HG03520 (cell line): ENCODE data around the gene APOE.
"Not testable (repeated sequence)": the region's sequence is repeated elsewhere in the genome, so short reads cannot be mapped to it uniquely, and the experiment has no call there.

Experiments
- ATAC-seq: cut with Tn5 transposase; IDR thresholded peaks from one replicate; pipeline ENCODE4 v1.9.1; 2021; ENCODE audit warnings: mild to moderate bottlenecking, moderate library complexity; ENCODE audit not compliant: unreplicated experiment

The APOE gene

DNA sequence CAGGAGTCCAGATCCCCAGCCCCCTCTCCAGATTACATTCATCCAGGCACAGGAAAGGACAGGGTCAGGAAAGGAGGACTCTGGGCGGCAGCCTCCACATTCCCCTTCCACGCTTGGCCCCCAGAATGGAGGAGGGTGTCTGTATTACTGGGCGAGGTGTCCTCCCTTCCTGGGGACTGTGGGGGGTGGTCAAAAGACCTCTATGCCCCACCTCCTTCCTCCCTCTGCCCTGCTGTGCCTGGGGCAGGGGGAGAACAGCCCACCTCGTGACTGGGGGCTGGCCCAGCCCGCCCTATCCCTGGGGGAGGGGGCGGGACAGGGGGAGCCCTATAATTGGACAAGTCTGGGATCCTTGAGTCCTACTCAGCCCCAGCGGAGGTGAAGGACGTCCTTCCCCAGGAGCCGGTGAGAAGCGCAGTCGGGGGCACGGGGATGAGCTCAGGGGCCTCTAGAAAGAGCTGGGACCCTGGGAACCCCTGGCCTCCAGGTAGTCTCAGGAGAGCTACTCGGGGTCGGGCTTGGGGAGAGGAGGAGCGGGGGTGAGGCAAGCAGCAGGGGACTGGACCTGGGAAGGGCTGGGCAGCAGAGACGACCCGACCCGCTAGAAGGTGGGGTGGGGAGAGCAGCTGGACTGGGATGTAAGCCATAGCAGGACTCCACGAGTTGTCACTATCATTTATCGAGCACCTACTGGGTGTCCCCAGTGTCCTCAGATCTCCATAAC lies at the start of gene APOE:
APOE (plus strand) TSS at position 360 of the 724 bp plus-strand sequence. CDS start 829 bp downstream, outside the sequence.
- no peak for ATAC-seq

- no peak for ATAC-seq
These were observed 49.0 kb upstream of the APOE start for GRCh38 chr19:44856421-44857083.

GRCh38 chr19:44857837-44858236 lies 47.8 kb upstream of the APOE start:
- ATAC-seq: no peak

- ATAC-seq: not testable (repeated sequence)
These were observed 44.0 kb upstream of the APOE start for GRCh38 chr19:44861576-44861975.

DNA sequence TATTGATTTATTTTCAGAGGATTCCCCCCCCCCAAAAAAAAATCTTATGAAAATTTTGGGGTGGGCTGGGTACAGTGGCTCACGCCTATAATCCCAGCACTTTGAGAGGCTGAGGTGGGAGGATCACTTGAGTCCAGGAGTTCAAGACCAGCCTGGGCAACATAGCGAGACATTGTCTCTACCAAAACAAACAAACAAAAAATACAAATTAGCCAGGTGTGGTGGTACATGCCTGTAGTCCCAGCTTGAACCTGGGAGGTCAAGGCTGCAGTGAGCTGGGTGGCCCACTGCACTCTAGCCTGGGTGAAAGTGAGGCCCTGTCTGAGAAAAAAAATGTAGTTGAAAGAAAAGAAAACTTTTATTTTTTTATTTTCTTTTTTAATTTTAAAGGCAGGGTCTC lies 41.6 kb upstream of the APOE start:
- ATAC-seq: no peak

DNA sequence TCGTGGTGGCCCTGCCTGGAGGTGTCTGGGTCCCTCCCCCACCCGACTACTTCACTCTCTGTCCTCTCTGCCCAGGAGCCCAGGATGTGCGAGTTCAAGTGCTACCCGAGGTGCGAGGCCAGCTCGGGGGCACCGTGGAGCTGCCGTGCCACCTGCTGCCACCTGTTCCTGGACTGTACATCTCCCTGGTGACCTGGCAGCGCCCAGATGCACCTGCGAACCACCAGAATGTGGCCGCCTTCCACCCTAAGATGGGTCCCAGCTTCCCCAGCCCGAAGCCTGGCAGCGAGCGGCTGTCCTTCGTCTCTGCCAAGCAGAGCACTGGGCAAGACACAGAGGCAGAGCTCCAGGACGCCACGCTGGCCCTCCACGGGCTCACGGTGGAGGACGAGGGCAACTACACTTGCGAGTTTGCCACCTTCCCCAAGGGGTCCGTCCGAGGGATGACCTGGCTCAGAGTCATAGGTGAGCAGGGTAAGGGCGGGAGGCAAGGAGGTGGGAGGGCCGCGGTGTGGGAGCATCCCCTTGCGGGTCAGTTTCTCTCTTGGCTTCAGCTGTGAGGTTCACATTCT lies 40.3 kb upstream of the APOE start:
- ATAC-seq: no peak

DNA sequence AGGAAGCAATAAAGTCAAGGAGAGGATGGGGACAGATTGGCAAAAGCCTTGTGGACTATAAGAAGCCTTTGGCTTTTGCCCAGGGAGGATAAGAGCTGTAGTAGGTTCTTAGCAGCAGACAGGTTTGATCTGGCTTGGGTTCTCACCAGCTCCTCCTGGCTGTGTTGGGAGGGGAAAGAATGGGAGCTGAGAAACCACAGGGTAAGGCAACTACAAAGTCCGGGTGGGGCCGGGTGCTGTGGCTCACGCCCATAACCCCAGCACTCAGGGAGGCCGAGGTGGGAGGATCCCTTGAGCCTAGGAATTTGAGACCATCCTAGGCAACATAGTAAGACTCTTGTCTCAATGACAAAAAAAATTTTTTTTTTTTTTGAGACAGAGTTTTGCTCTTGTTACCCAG lies 38.9 kb upstream of the APOE start:
- ATAC-seq: no peak

DNA sequence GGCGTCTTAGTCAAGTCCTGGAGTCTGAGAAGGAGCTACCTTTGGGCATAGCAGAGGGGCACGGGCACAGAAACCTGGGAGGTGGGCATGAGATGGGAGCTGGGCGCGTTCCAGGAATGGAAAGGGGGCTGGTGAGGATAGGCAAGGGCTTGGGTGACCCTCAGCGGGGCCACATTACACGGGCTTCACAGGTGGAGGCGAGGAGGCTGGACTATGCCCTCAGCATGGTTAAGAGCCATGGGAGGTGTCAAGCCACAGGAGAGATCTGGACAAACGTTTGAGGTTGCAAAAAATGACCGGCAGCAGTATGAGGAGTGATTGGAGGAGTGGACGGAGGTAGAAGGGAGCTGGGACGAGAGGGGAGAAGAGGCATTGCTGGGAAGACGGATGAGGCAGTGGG lies 38.0 kb upstream of the APOE start:
- no peak for ATAC-seq

DNA sequence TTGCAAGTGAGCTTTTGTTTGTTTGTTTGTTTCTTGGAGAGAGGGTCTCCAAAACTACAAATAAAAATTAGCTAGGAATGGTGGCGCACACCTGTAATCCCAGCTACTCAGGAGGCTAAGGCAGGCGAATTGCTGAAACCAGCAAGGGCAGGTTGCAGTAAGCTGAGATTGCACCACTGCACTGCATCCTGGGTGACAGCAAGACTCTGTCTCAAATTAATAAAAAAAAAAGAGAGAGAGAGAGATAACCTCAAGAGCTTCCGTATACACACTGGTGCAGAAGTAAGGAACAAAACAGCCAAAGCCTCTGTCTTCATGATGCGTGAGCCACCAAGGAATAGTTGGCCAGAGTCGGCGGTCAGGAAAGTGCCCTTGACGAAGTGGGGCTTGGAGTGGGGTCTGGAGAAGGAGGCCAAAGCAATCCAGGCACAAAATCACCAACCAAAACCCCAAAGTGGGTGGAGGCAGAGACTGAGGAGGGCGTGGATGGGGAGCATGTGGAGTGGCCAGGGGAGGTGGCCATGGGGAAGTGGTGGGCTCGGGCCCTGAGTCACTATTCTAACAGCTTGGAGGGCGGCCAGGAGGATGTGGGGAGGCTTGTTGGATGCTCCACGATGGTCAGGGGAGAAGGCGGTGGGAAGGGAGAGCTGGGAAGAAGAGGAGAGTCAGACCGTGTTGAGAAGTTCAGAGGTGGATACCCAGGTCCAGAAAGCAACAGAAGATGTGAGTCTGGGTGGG lies 35.7 kb upstream of the APOE start:
- no peak for ATAC-seq

- ATAC-seq: no peak
These were observed 33.8 kb upstream of the APOE start for GRCh38 chr19:44871809-44872208.

GRCh38 chr19:44872661-44873060 lies 32.9 kb upstream of the APOE start:
- ATAC-seq: no peak

GRCh38 chr19:44874317-44874716 lies 31.3 kb upstream of the APOE start:
- ATAC-seq: no peak

GRCh38 chr19:44875666-44876451 lies 29.7 kb upstream of the APOE start:
- ATAC-seq: no peak

DNA sequence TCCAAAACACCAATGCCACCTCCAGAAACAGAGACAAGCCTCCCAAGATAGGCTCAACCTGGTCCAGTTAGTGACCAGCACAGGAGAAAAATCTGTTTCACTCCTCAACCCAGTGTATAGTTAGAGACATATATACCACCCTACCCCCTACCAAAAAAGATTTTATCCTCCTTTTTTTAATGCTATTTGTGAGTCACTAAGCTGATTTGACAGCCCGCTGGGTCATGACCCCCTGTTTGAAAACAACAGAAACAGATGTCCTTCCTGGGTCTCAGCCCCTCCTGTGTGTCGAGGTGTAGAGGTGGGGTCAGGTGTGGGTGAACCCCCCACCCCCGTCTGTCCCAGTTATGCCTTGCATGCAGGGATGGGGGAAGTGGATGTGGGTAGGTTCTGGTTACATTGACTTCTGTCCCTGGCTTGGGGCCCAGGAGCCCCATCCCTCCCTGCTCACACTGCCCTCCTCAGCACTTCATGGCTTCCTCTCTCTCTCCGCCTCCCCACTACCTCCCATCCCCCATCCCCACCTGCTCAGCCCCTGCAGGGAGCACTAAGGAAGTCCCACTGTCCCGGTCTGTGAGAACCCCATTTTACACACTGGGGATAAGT lies 28.6 kb upstream of the APOE start:
- ATAC-seq: no peak

DNA sequence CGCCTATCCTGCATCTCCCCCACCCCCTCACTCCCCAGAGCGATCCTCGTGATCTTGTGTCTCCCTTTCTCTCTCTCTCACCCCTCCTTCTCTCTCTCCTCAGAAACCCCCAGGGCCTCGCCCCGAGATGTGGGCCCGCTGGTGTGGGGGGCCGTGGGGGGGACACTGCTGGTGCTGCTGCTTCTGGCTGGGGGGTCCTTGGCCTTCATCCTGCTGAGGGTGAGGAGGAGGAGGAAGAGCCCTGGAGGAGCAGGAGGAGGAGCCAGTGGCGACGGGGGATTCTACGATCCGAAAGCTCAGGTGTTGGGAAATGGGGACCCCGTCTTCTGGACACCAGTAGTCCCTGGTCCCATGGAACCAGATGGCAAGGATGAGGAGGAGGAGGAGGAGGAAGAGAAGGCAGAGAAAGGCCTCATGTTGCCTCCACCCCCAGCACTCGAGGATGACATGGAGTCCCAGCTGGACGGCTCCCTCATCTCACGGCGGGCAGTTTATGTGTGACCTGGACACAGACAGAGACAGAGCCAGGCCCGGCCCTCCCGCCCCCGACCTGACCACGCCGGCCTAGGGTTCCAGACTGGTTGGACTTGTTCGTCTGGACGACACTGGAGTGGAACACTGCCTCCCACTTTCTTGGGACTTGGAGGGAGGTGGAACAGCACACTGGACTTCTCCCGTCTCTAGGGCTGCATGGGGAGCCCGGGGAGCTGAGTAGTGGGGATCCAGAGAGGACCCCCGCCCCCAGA lies 27.3 kb upstream of the APOE start:
- ATAC-seq: no peak

DNA sequence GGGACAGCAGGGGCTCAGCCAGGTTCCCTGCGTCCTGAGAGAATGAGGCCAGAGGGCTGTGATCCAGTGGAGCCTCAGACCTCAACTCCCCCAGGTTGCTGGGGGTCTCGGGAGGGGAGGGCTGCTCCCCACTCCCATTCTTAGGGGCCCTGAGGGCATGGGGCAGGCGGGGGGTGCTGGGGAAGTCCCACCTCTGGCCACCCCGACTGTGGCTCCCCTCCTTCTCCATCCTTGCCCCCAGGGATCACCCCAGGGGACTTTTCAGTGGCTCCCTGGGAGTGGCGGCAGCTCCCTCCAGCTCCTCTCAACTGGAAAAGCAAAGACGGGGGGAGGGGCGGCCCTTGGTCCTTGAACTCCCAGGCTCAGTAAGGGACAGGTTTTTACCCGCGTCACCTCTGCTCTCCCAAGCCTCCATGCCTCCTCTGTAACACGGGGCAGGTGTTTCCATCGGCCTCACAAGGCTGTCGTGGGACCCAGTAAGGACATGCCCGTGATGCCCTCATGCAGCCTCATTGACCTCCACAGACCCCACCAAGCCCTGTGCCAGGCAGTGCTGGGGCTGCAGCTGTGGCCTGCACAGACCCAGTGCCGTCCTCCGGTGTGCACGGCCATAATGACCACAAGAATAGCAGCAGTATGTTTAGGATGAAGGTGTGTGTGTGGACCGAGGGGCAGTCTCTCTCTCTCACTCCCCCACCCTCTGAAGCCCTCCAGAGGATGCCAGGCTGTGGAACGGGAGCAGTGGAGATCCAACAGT lies 26.1 kb upstream of the APOE start:
- ATAC-seq: no peak

GRCh38 chr19:44882063-44882462 lies 23.5 kb upstream of the APOE start:
- ATAC-seq: no peak

DNA sequence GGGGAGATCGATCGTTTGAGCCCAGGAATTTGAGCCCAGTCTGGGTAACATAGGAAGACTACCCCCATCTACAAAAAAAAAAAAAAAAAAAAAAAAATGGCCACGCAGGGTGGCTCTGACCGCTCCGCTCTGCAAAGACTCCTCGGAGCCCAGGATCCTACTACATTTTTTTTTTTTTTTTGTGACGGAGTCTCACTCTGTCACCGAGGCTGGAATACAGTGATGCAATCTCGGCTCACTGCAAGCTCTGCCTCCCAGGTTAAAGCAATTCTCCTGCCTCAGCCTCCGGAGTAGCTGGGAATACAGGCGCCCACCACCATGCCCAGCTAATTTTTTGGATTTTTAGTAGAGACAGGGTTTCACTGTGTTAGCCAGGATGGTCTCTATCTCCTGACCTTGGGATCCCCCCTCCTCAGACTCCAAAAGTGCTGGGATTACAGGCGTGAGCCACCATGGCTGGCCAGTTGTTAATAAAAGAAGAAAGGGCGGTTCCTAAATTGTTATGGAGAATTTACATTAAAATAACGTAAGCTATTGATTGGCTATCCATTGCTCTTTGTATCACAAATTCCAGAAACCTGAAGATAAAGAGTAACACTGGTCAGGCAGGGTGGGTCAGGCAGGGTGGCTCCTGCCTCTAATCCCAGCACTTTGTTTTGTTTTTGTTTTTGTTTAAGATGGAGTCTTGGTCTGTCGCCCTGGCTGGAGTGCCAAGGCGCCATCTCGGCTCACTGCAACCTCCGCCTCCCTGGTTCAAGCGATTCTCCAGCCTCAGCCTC lies 22.8 kb upstream of the APOE start:
- not testable (repeated sequence) for ATAC-seq
